OCI-LY7 (cell line): ENCODE data around the gene SHROOM3. TPM values are rescaled to one million over a fixed set of nuclear protein-coding genes. Genes with fewer than 3 reads are reported as not detected.

Experiments
- BruUV-seq: library from RNA; stranded (reverse); fragments of 400-500 nt; replicated peaks from 2 replicates; lab custom pipeline; 2021; lab: Mats Ljungman, UMichigan
- CTCF ChIA-PET: fragments of 300-600 bp; sonication (Branson Sonifier 250); formaldehyde crosslinking; loops from one replicate; lab custom pipeline; 2022; ENCODE audit warnings: antibody characterized with exemption; ENCODE audit not compliant: unreplicated experiment; lab: Charles Lee
- POLR2A ChIA-PET: fragments of 300-600 bp; sonication (Branson Sonifier 250); formaldehyde crosslinking; loops from one replicate; lab custom pipeline; 2022; ENCODE audit warnings: antibody characterized with exemption; lab: Charles Lee
- DNase-seq: peaks from one replicate; pipeline ENCODE4 v3.0.0-alpha.2; 2015; ENCODE audit warnings: low spot score
- H2AFZ ChIP-seq: fragments of 200-600 bp; sonication (generic), shearing (Covaris generic); 2 replicates; pipeline ENCODE4 v1.6.1; 2014; ENCODE audit warnings: mild to moderate bottlenecking, antibody characterized with exemption, low read length, moderate library complexity
- H3K27ac ChIP-seq: fragments of 200-600 bp; sonication (generic); 2 replicates; pipeline ENCODE4 v1.5.1; 2014; ENCODE audit warnings: mixed run types, low read depth, mild to moderate bottlenecking, moderate library complexity, low read length, inconsistent platforms; ENCODE audit not compliant: poor library complexity, severe bottlenecking
- H3K36me3 ChIP-seq: fragments of 200-600 bp; sonication (generic); 2 replicates; pipeline ENCODE4 v1.6.1; 2014; ENCODE audit warnings: mild to moderate bottlenecking, antibody characterized with exemption, low read length, moderate library complexity, mixed read lengths; ENCODE audit not compliant: insufficient read depth
- H3K4me1 ChIP-seq: fragments of 200-600 bp; sonication (generic); 2 replicates; pipeline ENCODE4 v1.5.1; 2014; ENCODE audit warnings: mild to moderate bottlenecking, low read length; ENCODE audit not compliant: insufficient read depth, poor library complexity, severe bottlenecking
- H3K4me2 ChIP-seq: fragments of 200-600 bp; sonication (generic); 2 replicates; pipeline ENCODE4 v1.6.1; 2014; ENCODE audit warnings: mild to moderate bottlenecking, low read length
- H3K4me3 ChIP-seq: fragments of 200-600 bp; sonication (generic); 2 replicates; pipeline ENCODE4 v1.5.1; 2014; ENCODE audit warnings: mild to moderate bottlenecking, low read depth, low read length; ENCODE audit not compliant: poor library complexity, severe bottlenecking
- H3K79me2 ChIP-seq: fragments of 200-600 bp; sonication (generic); 2 replicates; pipeline ENCODE4 v1.6.1; 2016; ENCODE audit warnings: low read depth, mild to moderate bottlenecking, low read length, moderate library complexity, mixed read lengths; ENCODE audit not compliant: insufficient read depth
- H3K9me2 ChIP-seq: fragments of 200-600 bp; sonication (generic); 2 replicates; pipeline ENCODE4 v1.6.1; 2016; ENCODE audit warnings: mild to moderate bottlenecking, low read length, mixed read lengths; ENCODE audit not compliant: insufficient read depth
- H3K9me3 ChIP-seq: fragments of 200-600 bp; sonication (generic); 2 replicates; pipeline ENCODE4 v1.6.1; 2014; ENCODE audit warnings: mild to moderate bottlenecking, mixed run types, low read length, mixed read lengths
- H4K20me1 ChIP-seq: fragments of 200-600 bp; sonication (generic); 2 replicates; pipeline ENCODE4 v1.6.1; 2014; ENCODE audit warnings: mild to moderate bottlenecking, antibody characterized with exemption, low read length, moderate library complexity, mixed read lengths; ENCODE audit not compliant: insufficient read depth
- EZH2phosphoT487 ChIP-seq: fragments of 200-600 bp; sonication (generic); IDR thresholded peaks from 2 replicates; pipeline ENCODE4 v1.6.1; 2018; ENCODE audit warnings: low read depth, borderline replicate concordance, mild to moderate bottlenecking, mixed run types, antibody characterized with exemption, low read length, moderate library complexity, mixed read lengths
- intact Hi-C: fragments of 100-400 bp; cut with micrococcal nuclease; formaldehyde crosslinking; loops from one replicate; pipeline ENCODE4 v1.10.0; 2022; ENCODE audit not compliant: unreplicated experiment
- total RNA-seq, 2 experiments: library from RNA; depleted of rRNA in 1 of 2; stranded (reverse); fragments of >200 nt in 1 of 2; shearing (Covaris generic) in 1 of 2; gene quantifications; 2 replicates each; pipeline ENCODE4 v1.2.3, GENCODE V29; 2014 to 2022
- TF ChIP-seq, protein P1 (sequence below): fragments of 200-600 bp; sonication (generic); conservative IDR thresholded peaks from 2 replicates; pipeline ENCODE4 v1.5.1; 2014; ENCODE audit warnings: mild to moderate bottlenecking, antibody characterized with exemption, low read length, moderate library complexity, mixed read lengths

Gene SHROOM3
- total RNA-seq, 2 experiments from 2014 or later: not detected

DNA sequence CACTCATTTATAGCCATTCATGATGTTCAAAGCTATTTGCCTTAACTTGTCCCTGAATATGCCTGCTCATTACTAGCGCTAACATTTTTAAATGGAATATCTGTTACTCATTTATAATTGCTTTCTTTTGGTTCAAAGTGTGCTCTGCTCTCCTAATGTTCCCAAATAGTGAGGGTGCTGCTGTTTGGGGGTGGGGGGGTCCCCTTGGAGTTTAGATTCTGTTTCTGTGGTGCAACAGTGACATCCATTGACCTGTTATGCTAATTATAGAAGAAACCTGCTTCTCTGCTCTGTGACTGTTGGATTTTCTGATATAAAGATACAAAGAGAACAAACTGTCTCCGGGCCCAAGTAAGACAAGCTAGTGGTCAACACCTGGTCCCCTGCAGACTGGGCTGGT, 222.4 kb downstream of the SHROOM3 start:
- ChIA-PET POLR2A (interaction anchor here (0.7 kb wide), 1 partner anchor 322 kb away, joined by 3 read pairs; no protein-coding TSS in a partner anchor), CTCF (no interaction called here)

DNA sequence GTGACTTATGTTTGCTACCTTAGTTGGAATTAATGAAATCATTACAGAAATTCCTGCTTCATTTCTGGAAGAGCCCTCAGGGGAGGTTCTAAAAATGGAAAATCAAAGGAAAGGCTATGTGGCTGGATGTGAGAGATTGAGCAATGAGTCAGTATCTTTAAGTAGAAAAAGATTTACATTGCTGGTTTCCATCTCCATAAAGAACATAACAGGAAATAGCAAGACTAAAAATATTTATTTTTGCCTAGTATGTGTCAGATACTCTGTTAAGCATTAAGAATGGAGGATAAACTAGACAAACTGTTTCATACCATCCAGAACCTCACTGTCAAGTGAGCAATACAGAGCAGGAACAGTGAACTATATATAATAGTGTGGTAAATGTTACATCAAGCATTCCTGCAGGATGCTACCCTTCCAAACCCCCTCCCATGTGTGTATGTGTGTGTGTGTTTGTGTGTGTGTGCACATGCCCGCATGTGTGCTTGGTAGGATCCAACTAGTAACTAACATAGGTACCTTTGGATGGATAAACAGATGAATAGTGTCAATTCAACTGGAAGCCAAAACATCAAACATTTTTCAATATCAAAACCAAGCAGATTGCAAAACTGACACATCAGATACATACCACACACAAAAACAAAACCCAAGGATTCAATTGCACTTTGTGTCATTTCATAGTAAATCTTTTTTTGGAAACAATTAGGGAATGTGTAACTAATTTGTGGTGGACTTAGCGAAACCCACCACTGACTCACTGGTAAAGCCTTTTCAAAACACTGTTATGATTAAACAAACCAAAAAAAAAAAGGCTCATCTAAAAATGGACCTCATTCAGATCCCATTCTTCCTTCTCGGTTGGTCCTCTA, 223.4 kb downstream of the SHROOM3 start:
- no TSS peak for BruUV-seq
- Histone ChIP-seq H2AFZ (no peak overlapping the region), H3K4me1 (no peaks in the 10 kb centered on the region), H3K9me3 (no peaks in the 10 kb centered on the region), H3K4me3 (no peak overlapping the region), H3K9me2 (no peaks in the 10 kb centered on the region), H3K4me2 (no peak overlapping the region), H3K27ac (no peak overlapping the region), H4K20me1 (no peaks in the 10 kb centered on the region), H3K36me3 (no peaks in the 10 kb centered on the region), H3K79me2 (no peaks in the 10 kb centered on the region)
- intact Hi-C loops: no loop called here
- POLR2A ChIA-PET: interaction anchor here (0.7 kb wide), 2 partner anchors 223 to 323 kb away, joined by 3 read pairs; no protein-coding TSS in a partner anchor
- CTCF ChIA-PET: no interaction called here
- DNase-seq: no peak
- TF ChIP-seq EZH2phosphoT487: no peak
- TF ChIP-seq, protein P1, sequence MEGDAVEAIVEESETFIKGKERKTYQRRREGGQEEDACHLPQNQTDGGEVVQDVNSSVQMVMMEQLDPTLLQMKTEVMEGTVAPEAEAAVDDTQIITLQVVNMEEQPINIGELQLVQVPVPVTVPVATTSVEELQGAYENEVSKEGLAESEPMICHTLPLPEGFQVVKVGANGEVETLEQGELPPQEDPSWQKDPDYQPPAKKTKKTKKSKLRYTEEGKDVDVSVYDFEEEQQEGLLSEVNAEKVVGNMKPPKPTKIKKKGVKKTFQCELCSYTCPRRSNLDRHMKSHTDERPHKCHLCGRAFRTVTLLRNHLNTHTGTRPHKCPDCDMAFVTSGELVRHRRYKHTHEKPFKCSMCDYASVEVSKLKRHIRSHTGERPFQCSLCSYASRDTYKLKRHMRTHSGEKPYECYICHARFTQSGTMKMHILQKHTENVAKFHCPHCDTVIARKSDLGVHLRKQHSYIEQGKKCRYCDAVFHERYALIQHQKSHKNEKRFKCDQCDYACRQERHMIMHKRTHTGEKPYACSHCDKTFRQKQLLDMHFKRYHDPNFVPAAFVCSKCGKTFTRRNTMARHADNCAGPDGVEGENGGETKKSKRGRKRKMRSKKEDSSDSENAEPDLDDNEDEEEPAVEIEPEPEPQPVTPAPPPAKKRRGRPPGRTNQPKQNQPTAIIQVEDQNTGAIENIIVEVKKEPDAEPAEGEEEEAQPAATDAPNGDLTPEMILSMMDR: no peak

More for the DNA sequence above, 222.4 kb downstream of the SHROOM3 start:
- H3K27ac ChIP-seq: no peak overlapping the region
- no peaks in the 10 kb centered on the region for H4K20me1 ChIP-seq
- H3K79me2 ChIP-seq: no peaks in the 10 kb centered on the region
- intact Hi-C loops: no loop called here
- H2AFZ ChIP-seq: no peak overlapping the region
- H3K4me3 ChIP-seq: no peak overlapping the region
- no peaks in the 10 kb centered on the region for H3K4me1 ChIP-seq
- no peaks in the 10 kb centered on the region for H3K9me3 ChIP-seq
- no peaks in the 10 kb centered on the region for H3K36me3 ChIP-seq
- no peak overlapping the region for H3K4me2 ChIP-seq
- BruUV-seq: no TSS peak
- no peak for TF ChIP-seq EZH2phosphoT487
- TF ChIP-seq, protein P1: no peak
- no peak for DNase-seq
- no peaks in the 10 kb centered on the region for H3K9me2 ChIP-seq

DNA sequence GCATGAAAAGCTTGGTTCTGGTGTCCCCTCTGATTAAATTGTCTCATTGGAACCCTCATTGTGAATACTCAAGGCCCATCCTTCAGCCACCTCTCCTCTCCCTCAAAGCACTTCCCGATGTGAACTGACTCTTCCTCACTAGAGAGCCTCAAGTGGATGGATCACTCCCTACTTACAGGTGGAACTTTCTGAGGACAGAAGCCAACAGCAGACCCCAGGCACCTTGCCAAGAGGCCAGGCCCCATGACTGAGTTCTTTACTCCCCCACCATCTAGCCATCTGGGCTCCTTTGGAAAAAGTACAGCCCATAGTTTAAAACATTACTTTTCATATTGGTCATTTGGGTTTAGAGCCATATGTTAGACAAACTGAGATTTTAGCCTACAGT, 224.1 kb downstream of the SHROOM3 start:
- no TSS peak for BruUV-seq
- POLR2A ChIA-PET: interaction anchor here (0.7 kb wide), 1 partner anchor 222 kb away, joined by 3 read pairs; no protein-coding TSS in a partner anchor
- no peak for DNase-seq

More for the DNA sequence above, 224.1 kb downstream of the SHROOM3 start:
- H3K79me2 ChIP-seq: no peaks in the 10 kb centered on the region
- TF ChIP-seq, protein P1: no peak
- TF ChIP-seq EZH2phosphoT487: no peak
- intact Hi-C loops: no loop called here
- H3K27ac ChIP-seq: no peak overlapping the region
- no peaks in the 10 kb centered on the region for H4K20me1 ChIP-seq
- H3K9me2 ChIP-seq: no peaks in the 10 kb centered on the region
- CTCF ChIA-PET: no interaction called here
- H3K36me3 ChIP-seq: no peaks in the 10 kb centered on the region
- no peaks in the 10 kb centered on the region for H3K4me1 ChIP-seq
- H2AFZ ChIP-seq: no peak overlapping the region
- H3K9me3 ChIP-seq: no peaks in the 10 kb centered on the region
- no peak overlapping the region for H3K4me3 ChIP-seq
- H3K4me2 ChIP-seq: no peak overlapping the region
